Neural cell (in vitro differentiated cells): ENCODE measurements around the gene DPF3. TPM values are rescaled to one million over a fixed set of nuclear protein-coding genes. Genes with fewer than 3 reads are reported as not detected.

Experiments
- H2AFZ ChIP-seq: fragments of 200-600, 300-800 bp; sonication (generic), shearing (Covaris generic); 2 replicates; pipeline ENCODE4 v1.6.0; 2014; ENCODE audit warnings: low read depth, mild to moderate bottlenecking, antibody characterized with exemption, low read length, moderate library complexity
- H3F3A ChIP-seq: fragments of 200-600 bp; shearing (Covaris generic); 2 replicates; pipeline ENCODE4 v1.6.1; 2016; ENCODE audit warnings: mild to moderate bottlenecking, moderate library complexity, mixed read lengths, antibody characterized with exemption, low read length; ENCODE audit not compliant: insufficient read depth, poor library complexity, severe bottlenecking
- H3K27ac ChIP-seq: fragments of 200-600, 300-800 bp; sonication (generic), shearing (Covaris generic); 2 replicates; pipeline ENCODE4 v1.5.1; 2014; ENCODE audit warnings: mild to moderate bottlenecking, low read length, moderate library complexity
- H3K27me3 ChIP-seq: fragments of 300-800, 200-600 bp; sonication (generic), shearing (Covaris generic); 2 replicates; pipeline ENCODE4 v1.6.0; 2014; ENCODE audit warnings: mild to moderate bottlenecking, low read depth, low read length, moderate library complexity; ENCODE audit not compliant: insufficient read depth
- H3K36me3 ChIP-seq: fragments of 300-800, 200-600 bp; sonication (generic), shearing (Covaris generic); 2 replicates; pipeline ENCODE4 v1.5.1; 2014; ENCODE audit warnings: mild to moderate bottlenecking, antibody characterized with exemption, low read length, moderate library complexity; ENCODE audit not compliant: insufficient read depth
- H3K4me2 ChIP-seq: fragments of 300-800, 200-600 bp; sonication (generic), shearing (Covaris generic); 2 replicates; pipeline ENCODE4 v1.6.0; 2014; ENCODE audit warnings: mild to moderate bottlenecking, low read length
- H3K4me3 ChIP-seq: fragments of 300-800, 200-600 bp; sonication (generic), shearing (Covaris generic); 2 replicates; pipeline ENCODE4 v1.5.1; 2014; ENCODE audit warnings: mild to moderate bottlenecking, low read length, moderate library complexity
- H3K79me2 ChIP-seq: fragments of 200-600 bp; shearing (Covaris generic); replicated peaks from 2 replicates; pipeline ENCODE4 v1.6.0; 2014; ENCODE audit warnings: mild to moderate bottlenecking, low read length, moderate library complexity; ENCODE audit not compliant: insufficient read depth
- H3K9ac ChIP-seq: fragments of 300-800, 200-600 bp; sonication (generic), shearing (Covaris generic); 2 replicates; pipeline ENCODE4 v1.6.1; 2016; ENCODE audit warnings: mild to moderate bottlenecking, low read length, mixed read lengths
- H3K9me2 ChIP-seq: fragments of 200-600 bp; shearing (Covaris generic); 2 replicates; pipeline ENCODE4 v1.6.1; 2016; ENCODE audit warnings: mild to moderate bottlenecking, low read length, mixed read lengths; ENCODE audit not compliant: insufficient read depth
- H3K9me3 ChIP-seq: fragments of 200-600, 300-800 bp; sonication (generic), shearing (Covaris generic); 2 replicates; pipeline ENCODE4 v1.6.1; 2016; ENCODE audit warnings: mild to moderate bottlenecking, mixed run types, low read length, moderate library complexity, mixed read lengths
- H4K20me1 ChIP-seq: fragments of 200-600 bp; shearing (Covaris generic); 2 replicates; pipeline ENCODE4 v1.6.1; 2016; ENCODE audit warnings: mild to moderate bottlenecking, mixed run types; ENCODE audit not compliant: insufficient read depth
- CTCF ChIP-seq: fragments of 450-650 bp; IDR thresholded peaks from 2 replicates; pipeline ENCODE4 v1.5.1; 2014; ENCODE audit warnings: antibody characterized with exemption, mild to moderate bottlenecking, moderate library complexity; ENCODE audit not compliant: poor library complexity, severe bottlenecking
- EP300 ChIP-seq: fragments of 450-650 bp; conservative IDR thresholded peaks from 2 replicates; pipeline ENCODE4 v1.6.1; 2014; ENCODE audit warnings: antibody characterized with exemption, mild to moderate bottlenecking, moderate library complexity; ENCODE audit not compliant: poor library complexity, severe bottlenecking
- EZH2 ChIP-seq: fragments of 200-600, 300-800 bp; shearing (Covaris generic), sonication (generic); IDR thresholded peaks from 2 replicates; pipeline ENCODE4 v1.6.1; 2014; ENCODE audit warnings: antibody characterized with exemption, low read length, borderline replicate concordance, mild to moderate bottlenecking; ENCODE audit not compliant: insufficient read depth, poor library complexity, severe bottlenecking
- MXI1 ChIP-seq: fragments of 450-650 bp; conservative IDR thresholded peaks from 2 replicates; pipeline ENCODE4 v1.6.1; 2014; ENCODE audit warnings: antibody characterized with exemption, mild to moderate bottlenecking; ENCODE audit not compliant: poor library complexity, severe bottlenecking
- POLR2AphosphoS5 ChIP-seq: IDR thresholded peaks from 2 replicates; pipeline ENCODE4 v1.6.1; 2012
- RAD21 ChIP-seq: fragments of 450-650 bp; conservative IDR thresholded peaks from 2 replicates; pipeline ENCODE4 v1.6.1; 2014; ENCODE audit warnings: antibody characterized with exemption, mild to moderate bottlenecking, moderate library complexity
- REST ChIP-seq: IDR thresholded peaks from 2 replicates; pipeline ENCODE4 v1.6.1; 2012; ENCODE audit warnings: borderline replicate concordance
- SMC3 ChIP-seq: fragments of 450-650 bp; conservative IDR thresholded peaks from 2 replicates; pipeline ENCODE4 v1.6.1; 2014; ENCODE audit warnings: antibody characterized with exemption, mild to moderate bottlenecking, moderate library complexity; ENCODE audit not compliant: poor library complexity
- TAF1 ChIP-seq: IDR thresholded peaks from 2 replicates; pipeline ENCODE4 v1.6.1; 2012; ENCODE audit warnings: low read depth
- polyA plus RNA-seq: library from polyadenylated mRNA; depleted of rRNA; stranded (reverse); fragments of >200 nt; gene quantifications from 2 replicates; pipeline ENCODE4 v1.2.3, GENCODE V29; 2014

Gene DPF3
- polyA plus RNA-seq, 1 donor from 2014 or later, result 2.9 TPM

DNA sequence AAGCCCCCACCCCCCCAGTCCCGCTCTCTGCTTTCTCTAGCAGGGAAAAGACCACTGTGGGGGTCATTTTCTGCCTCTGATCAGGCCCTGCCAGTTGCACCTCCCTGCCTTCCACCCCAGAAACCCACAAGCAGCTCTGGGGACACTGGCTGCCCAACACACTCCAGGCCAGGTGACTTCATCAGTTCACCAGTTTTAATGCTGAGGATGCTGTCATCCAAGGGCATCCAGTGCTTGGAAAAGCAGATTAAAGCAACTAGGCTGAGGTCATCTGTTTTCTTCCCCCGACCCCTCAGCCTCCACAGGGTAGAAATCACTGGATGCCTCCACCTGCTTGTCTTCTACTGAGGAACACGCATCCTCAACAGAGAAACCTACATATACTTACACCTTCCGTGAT is 282.4 kb downstream of the DPF3 start:
- Histone ChIP-seq H3K9me2 (no peaks in the 10 kb centered on the region), H4K20me1 (no peaks in the 10 kb centered on the region), H3K27ac (no peak overlapping the region), H3K27me3 (no peaks in the 10 kb centered on the region), H3K4me3 (no peak overlapping the region), H3K36me3 (no peaks in the 10 kb centered on the region), H3K9me3 (no peaks in the 10 kb centered on the region), H3K79me2 (no peaks in the 10 kb centered on the region), H3K4me2 (no peak overlapping the region), H3K9ac (no peak overlapping the region), H3F3A (no peaks in the 10 kb centered on the region), H2AFZ (no peak overlapping the region)
- TF ChIP-seq REST, result no peak
- TF ChIP-seq EZH2, result no peak
- TF ChIP-seq RAD21, result no peak
- TF ChIP-seq MXI1, result no peak
- TF ChIP-seq SMC3, result no peak
- TF ChIP-seq POLR2AphosphoS5, result no peak
- no peak for TF ChIP-seq CTCF
- TF ChIP-seq EP300, result no peak
- no peak for TF ChIP-seq TAF1

DNA sequence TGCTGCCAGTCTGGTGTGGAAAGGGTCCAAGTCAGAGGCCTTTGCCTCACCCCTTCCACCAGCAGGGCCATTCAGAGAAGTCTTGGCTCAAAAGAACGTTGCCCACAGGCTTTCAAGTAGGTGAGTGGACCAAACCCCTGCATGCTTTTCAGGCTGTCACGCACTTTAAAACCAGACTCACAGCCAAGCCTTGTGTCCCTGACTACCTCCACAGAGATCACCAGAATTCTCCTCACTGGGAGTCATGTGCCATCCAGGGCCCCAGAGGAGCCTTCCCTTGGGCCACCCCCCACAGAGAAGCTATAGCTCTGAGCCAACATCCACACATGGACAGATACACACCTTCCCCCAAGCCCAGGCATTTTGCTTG is 283.1 kb downstream of the DPF3 start:
- Histone ChIP-seq H3K9ac (no peak overlapping the region), H3K27ac (no peak overlapping the region), H3K9me2 (no peaks in the 10 kb centered on the region), H4K20me1 (no peaks in the 10 kb centered on the region), H3K9me3 (no peaks in the 10 kb centered on the region), H2AFZ (no peak overlapping the region), H3K27me3 (no peaks in the 10 kb centered on the region), H3F3A (no peaks in the 10 kb centered on the region), H3K4me2 (no peak overlapping the region), H3K79me2 (no peaks in the 10 kb centered on the region), H3K36me3 (no peaks in the 10 kb centered on the region), H3K4me3 (no peak overlapping the region)
- TF ChIP-seq EP300, result no peak
- no peak for TF ChIP-seq RAD21
- TF ChIP-seq CTCF, result no peak
- no peak for TF ChIP-seq POLR2AphosphoS5
- TF ChIP-seq MXI1, result no peak
- TF ChIP-seq REST, result no peak
- TF ChIP-seq SMC3, result no peak
- TF ChIP-seq EZH2, result no peak
- TF ChIP-seq TAF1, result no peak
